Sigmoid colon (tissue), 7 donors: Measurements from ENCODE around the gene GSTK1. TPM values are rescaled to one million over a fixed set of nuclear protein-coding genes. Genes with fewer than 3 reads are reported as not detected.

ENCODE experiments used
- DNase-seq: peaks from one replicate; pipeline ENCODE4 v3.0.0-alpha.2; 2019
- H3K27ac ChIP-seq, 4 donors: fragments of 200-600 bp; sonication (generic); one replicate each; pipeline ENCODE4 v1.5.1; 2016 to 2019; ENCODE audit warnings: mild to moderate bottlenecking in 1 of 4
- H3K27me3 ChIP-seq, 3 donors: fragments of 200-600 bp; sonication (generic); one replicate each; pipeline ENCODE4 v1.5.1; 2019; ENCODE audit warnings: mild to moderate bottlenecking in 1 of 3
- H3K36me3 ChIP-seq, 4 donors: fragments of 200-600 bp; sonication (generic); one replicate each; pipeline ENCODE4 v1.5.1; 2016 to 2019
- H3K4me1 ChIP-seq, 4 donors: fragments of 200-600 bp; sonication (generic); one replicate each; pipeline ENCODE4 v1.5.1; 2017 to 2019
- H3K4me3 ChIP-seq, 4 donors: fragments of 200-600 bp; sonication (generic); one replicate each; pipeline ENCODE4 v1.5.1; 2017 to 2019; ENCODE audit warnings: mild to moderate bottlenecking in 2 of 4, moderate library complexity in 1 of 4
- H3K9me3 ChIP-seq, 4 donors: fragments of 200-600 bp in 3 of 4; sonication (generic) in 3 of 4; one replicate each; pipeline versions ENCODE4 v1.5.1 to v1.6.1; 2013 to 2019
- EP300 ChIP-seq, 4 donors: sonication (generic); formaldehyde crosslinking; IDR thresholded peaks; one replicate each; pipeline ENCODE4 v1.6.1; 2017; ENCODE audit warnings: antibody characterized with exemption in 4 of 4
- POLR2A ChIP-seq, 2 donors: fragments of 450-650 bp; IDR thresholded peaks; one replicate each; pipeline ENCODE4 v1.6.1; 2016; ENCODE audit warnings: antibody characterized with exemption in 2 of 2, mild to moderate bottlenecking in 2 of 2, moderate library complexity in 2 of 2
- POLR2AphosphoS5 ChIP-seq, 4 donors: sonication (generic); formaldehyde crosslinking; IDR thresholded peaks; one replicate each; pipeline ENCODE4 v1.6.1; 2017; ENCODE audit warnings: antibody characterized with exemption in 4 of 4
- WGBS, 2 donors: extraction: QIAGEN DNeasy Blood & Tissue Kit; methylation state at CpG; one replicate each; pipeline ENCODE4 v1.1.7; 2013; 5-methylcytosine and 5-hydroxymethylcytosine counted together
- intact Hi-C: fragments of 100-400 bp; cut with DNase I; formaldehyde crosslinking; loops from one replicate; pipeline ENCODE4 v1.15.1; 2023
- polyA plus RNA-seq, 3 donors: library from polyadenylated mRNA; stranded (reverse); fragments of 200-250 nt; gene quantifications; one replicate each; pipeline ENCODE4 v1.2.3, GENCODE V29; 2013
- total RNA-seq, 4 donors: library from RNA; depleted of rRNA; stranded (reverse); fragments of >200 nt; gene quantifications; one replicate each; pipeline ENCODE4 v1.1.0, GENCODE V29; 2016
- TF ChIP-seq, protein P1 (sequence below), 4 experiments: fragments of 450-650 bp in 3 of 4; fragments of 200-600 bp in 1 of 4; IDR thresholded peaks; one replicate each; pipeline ENCODE4 v1.5.1; 2016 to 2019; ENCODE audit warnings: antibody characterized with exemption in 4 of 4, mild to moderate bottlenecking in 3 of 4, moderate library complexity in 2 of 4
- donor health status: healthy with polysubstance abuse.
- donor health status: Bipolar disorder and iron deficiency.
- donor health status: healthy.

The GSTK1 gene
- total and polyA plus RNA-seq, 7 donors = 111 to 247 (median 158) TPM

DNA sequence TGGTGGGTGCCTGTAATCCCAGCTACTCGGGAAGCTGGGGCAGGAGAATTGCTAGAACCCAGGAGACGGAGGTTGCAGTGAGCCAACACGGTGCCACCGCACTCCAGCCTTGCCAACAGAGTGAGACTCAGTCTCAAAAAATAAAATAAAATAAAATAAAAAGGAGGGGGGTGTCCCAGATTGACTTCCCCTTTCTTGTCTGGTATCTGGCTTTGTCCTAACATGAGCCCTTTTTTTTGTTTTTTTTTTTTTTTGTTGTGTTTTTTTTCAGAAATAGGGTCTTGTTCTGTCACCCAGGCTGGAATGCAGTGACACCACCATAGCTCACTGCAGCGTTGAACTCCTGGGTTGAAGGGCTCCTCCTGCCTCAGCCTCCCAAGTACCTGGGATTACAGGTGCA lies 29.6 kb downstream of the GSTK1 start:
- H3K9me3 ChIP-seq = no peaks in the 10 kb centered on the region
- TF ChIP-seq EP300 (IDR thresholded peaks at IDR 0.05) (no peak), POLR2AphosphoS5 (IDR thresholded peaks at IDR 0.05) (no peak), POLR2A (IDR thresholded peaks at IDR 0.05) (no peak)
- TF ChIP-seq, protein P1, sequence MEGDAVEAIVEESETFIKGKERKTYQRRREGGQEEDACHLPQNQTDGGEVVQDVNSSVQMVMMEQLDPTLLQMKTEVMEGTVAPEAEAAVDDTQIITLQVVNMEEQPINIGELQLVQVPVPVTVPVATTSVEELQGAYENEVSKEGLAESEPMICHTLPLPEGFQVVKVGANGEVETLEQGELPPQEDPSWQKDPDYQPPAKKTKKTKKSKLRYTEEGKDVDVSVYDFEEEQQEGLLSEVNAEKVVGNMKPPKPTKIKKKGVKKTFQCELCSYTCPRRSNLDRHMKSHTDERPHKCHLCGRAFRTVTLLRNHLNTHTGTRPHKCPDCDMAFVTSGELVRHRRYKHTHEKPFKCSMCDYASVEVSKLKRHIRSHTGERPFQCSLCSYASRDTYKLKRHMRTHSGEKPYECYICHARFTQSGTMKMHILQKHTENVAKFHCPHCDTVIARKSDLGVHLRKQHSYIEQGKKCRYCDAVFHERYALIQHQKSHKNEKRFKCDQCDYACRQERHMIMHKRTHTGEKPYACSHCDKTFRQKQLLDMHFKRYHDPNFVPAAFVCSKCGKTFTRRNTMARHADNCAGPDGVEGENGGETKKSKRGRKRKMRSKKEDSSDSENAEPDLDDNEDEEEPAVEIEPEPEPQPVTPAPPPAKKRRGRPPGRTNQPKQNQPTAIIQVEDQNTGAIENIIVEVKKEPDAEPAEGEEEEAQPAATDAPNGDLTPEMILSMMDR (IDR thresholded peaks at IDR 0.05) = no peak
- no peaks in the 10 kb centered on the region for H3K27me3 ChIP-seq
- H3K4me1 ChIP-seq = peaks cover 0 to 25% (median 21%) of the 10 kb centered on the region in 4 donors
- WGBS, 2 donors = 94 to 95% methylated on average over 5 of the region's 5 CpGs
- no peak overlapping the region for H3K4me3 ChIP-seq
- no peak for DNase-seq
- H3K27ac ChIP-seq = no peak overlapping the region
- intact Hi-C loops = no loop called here
- H3K36me3 ChIP-seq = peaks cover 23 to 67% (median 42%) of the 10 kb centered on the region in 4 donors

DNA sequence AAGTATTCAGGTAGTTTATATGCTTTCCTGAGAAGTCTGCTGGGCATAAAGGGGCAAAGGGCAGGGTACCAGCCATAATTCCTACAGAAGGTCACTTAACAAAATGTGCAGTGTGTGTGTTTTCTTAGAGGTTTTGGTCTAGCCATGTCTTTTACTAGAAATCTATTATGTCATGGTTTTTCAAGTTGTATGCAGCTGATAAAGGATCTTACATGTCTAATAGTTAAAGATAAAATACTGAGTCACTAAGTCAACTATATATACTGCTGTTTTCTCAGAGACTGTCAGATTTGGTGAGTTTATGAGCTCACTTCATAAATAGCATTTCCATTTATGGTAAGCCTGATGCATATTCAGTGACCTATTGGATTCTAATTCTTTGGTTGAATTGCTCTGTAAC lies 32.6 kb downstream of the GSTK1 start:
- no peak for DNase-seq
- no peak for TF ChIP-seq POLR2A (IDR thresholded peaks at IDR 0.05)
- TF ChIP-seq, protein P1 (IDR thresholded peaks at IDR 0.05) = no peak
- no peak for TF ChIP-seq POLR2AphosphoS5 (IDR thresholded peaks at IDR 0.05)
- no peak for TF ChIP-seq EP300 (IDR thresholded peaks at IDR 0.05)
- Histone ChIP-seq H3K4me3 (no peak overlapping the region), H3K27ac (no peak overlapping the region), H3K9me3 (no peaks in the 10 kb centered on the region), H3K4me1 (peaks cover 0 to 5% (median 0%) of the 10 kb centered on the region in 4 donors), H3K36me3 (peaks cover 35 to 97% (median 62%) of the 10 kb centered on the region in 4 donors), H3K27me3 (no peaks in the 10 kb centered on the region)
- intact Hi-C loops = no loop called here

DNA sequence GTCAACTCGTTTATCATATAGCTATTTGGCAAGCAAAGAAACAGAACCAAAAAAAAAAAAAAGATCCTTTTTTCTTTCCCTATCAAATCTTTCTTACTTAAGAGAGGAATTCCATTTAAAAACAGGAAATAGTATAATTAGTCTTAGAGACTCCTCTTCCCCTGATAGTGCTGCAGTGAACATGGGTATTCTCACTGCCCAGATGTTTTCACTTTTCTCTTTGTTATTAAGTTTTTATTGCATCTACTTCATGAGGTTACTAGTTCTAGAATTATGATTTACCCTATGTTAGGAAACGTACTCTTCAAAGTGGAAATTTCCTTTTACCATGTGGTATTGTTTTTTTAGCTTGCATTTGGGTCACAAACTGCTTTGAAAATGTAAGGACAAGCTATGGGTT lies 33.4 kb downstream of the GSTK1 start:
- Histone ChIP-seq H3K4me3 (no peak overlapping the region), H3K36me3 (peaks cover 40 to 100% (median 61%) of the 10 kb centered on the region in 4 donors), H3K27me3 (no peaks in the 10 kb centered on the region), H3K4me1 (no peaks in the 10 kb centered on the region), H3K27ac (no peak overlapping the region), H3K9me3 (no peaks in the 10 kb centered on the region)
- TF ChIP-seq POLR2AphosphoS5 (IDR thresholded peaks at IDR 0.05) (no peak), EP300 (IDR thresholded peaks at IDR 0.05) (no peak), POLR2A (IDR thresholded peaks at IDR 0.05) (no peak)
- TF ChIP-seq, protein P1 (IDR thresholded peaks at IDR 0.05) = no peak
- intact Hi-C loops = no loop called here
- WGBS, 2 donors = 44 to 60% methylated on average over 2 of the region's 2 CpGs
- DNase-seq = no peak

DNA sequence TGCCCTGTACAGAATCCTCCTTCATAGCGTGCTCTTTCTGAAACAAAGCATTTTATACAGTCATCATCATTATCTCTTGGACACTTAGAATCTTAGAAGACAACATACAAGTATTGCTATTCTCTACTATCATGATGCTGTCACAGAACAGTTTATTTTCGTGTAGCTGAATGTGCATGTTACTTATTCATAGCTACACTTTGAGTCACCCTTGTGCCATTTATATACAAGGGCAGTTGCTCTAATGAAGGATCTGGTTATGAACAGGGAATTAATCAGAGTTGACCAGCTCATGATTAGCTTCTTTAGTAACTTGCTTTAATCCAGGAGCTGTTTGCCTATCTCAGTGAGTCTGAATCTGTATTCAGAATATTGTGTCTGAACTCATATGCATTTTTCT lies 36.1 kb downstream of the GSTK1 start:
- DNase-seq = no peak
- TF ChIP-seq EP300 (IDR thresholded peaks at IDR 0.05) (no peak), POLR2AphosphoS5 (IDR thresholded peaks at IDR 0.05) (no peak), POLR2A (IDR thresholded peaks at IDR 0.05) (no peak)
- TF ChIP-seq, protein P1 (IDR thresholded peaks at IDR 0.05) = no peak
- 79 to 94% methylated on average over 2 of the region's 2 CpGs for WGBS, 2 donors
- Histone ChIP-seq H3K9me3 (no peaks in the 10 kb centered on the region), H3K4me1 (no peaks in the 10 kb centered on the region), H3K27me3 (no peaks in the 10 kb centered on the region), H3K36me3 (peaks cover 23 to 100% (median 53%) of the 10 kb centered on the region in 4 donors), H3K4me3 (no peak overlapping the region), H3K27ac (no peak overlapping the region)
- intact Hi-C loops = no loop called here

DNA sequence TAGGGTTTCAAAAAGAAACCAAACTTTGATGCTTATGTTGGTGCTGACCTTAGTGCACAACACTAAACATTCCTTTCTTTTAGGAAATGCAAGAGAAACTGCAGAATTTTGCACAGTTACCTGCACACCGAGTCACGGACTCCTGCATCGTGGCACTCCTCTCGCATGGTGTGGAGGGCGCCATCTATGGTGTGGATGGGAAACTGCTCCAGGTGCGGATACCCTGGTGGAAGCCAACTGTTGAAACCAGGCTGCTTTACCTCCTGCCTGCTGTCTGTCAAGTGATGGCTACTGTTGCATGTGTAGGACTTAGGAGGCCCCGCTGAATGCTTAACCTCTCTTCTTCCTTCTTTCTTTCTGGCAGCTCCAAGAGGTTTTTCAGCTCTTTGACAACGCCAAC lies 36.6 kb downstream of the GSTK1 start:
- H3K4me1 ChIP-seq = no peaks in the 10 kb centered on the region
- intact Hi-C loops = loop anchor here (5.0 kb wide), 1 partner anchor 117 kb away; no protein-coding TSS in a partner anchor
- no peaks in the 10 kb centered on the region for H3K9me3 ChIP-seq
- H3K4me3 ChIP-seq = no peak overlapping the region
- DNase-seq = no peak
- no peak for TF ChIP-seq EP300 (IDR thresholded peaks at IDR 0.05)
- TF ChIP-seq, protein P1 (IDR thresholded peaks at IDR 0.05) = peak in 2 of 4 experiments; percentile 26 to 51
- H3K27ac ChIP-seq = no peak overlapping the region
- peaks cover 21 to 100% (median 54%) of the 10 kb centered on the region in 4 donors for H3K36me3 ChIP-seq
- H3K27me3 ChIP-seq = no peaks in the 10 kb centered on the region
- WGBS, 2 donors = 40 to 68% methylated on average over 8 of the region's 8 CpGs
